HG02798 (cell line): ENCODE data around the gene ITGA8.
"Not testable (repeated sequence)": the region's sequence is repeated elsewhere in the genome, so short reads cannot be mapped to it uniquely, and the experiment has no call there.

Source experiments
- ATAC-seq: cut with Tn5 transposase; IDR thresholded peaks from one replicate; pipeline ENCODE4 v1.9.1; 2021; ENCODE audit warnings: mild to moderate bottlenecking; ENCODE audit not compliant: unreplicated experiment, poor library complexity

ITGA8 gene

DNA sequence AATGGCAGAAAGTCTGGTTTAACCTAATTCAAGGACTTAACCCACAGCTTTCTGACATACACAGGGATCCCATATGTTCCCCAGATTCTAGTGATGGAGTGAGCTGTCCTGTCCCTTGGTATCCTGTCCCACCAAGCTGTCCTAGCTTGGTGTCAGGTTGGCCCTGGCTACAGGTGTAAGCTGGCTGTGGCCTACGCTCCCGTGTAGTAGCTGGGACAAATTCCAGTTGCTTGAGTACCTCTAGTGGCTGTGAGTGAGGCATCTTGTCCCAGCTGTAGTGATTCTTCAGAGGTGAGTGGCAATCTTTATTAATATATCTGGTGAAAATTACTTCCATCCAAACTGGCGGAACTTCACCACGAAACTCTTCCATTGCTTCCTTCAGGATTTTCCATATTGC lies 243.4 kb downstream of the ITGA8 start:
- no peak for ATAC-seq

DNA sequence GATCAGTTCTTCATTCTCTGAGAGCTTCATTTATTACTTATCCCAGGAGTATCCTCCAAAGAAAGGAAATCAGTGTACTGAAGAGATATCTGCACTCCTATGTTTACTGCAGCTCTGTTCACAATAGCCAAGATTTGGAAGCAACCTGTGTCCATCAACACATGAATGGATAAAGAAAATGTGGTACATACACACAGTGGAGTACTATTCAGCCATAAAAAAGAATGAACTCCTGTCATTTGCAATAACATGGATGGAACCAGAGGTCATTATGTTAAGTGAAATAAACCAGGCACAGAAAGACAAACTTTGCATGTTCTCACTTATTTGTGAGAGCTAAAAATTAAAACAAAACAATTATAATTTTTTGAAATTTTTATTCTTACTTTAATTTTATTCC lies 244.3 kb downstream of the ITGA8 start:
- ATAC-seq = not testable (repeated sequence)

DNA sequence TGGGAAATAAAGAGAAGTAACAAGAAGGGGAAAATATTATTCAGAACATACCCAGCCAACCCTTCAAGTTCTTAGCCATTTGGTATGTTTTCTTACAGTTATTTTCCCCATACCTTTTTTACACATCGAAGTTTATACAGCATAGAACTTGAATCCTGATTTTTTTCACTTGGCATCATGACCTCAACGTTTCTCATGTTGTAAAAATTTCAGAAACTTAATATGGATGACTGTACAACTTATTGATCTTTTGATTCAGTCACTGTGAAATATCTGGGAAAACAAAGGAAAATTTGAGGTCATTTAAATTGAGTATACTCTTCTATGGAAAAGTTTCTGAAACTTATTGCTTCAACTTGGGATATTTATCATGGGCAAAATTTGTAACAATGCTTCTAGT lies 245.1 kb downstream of the ITGA8 start:
- no peak for ATAC-seq

DNA sequence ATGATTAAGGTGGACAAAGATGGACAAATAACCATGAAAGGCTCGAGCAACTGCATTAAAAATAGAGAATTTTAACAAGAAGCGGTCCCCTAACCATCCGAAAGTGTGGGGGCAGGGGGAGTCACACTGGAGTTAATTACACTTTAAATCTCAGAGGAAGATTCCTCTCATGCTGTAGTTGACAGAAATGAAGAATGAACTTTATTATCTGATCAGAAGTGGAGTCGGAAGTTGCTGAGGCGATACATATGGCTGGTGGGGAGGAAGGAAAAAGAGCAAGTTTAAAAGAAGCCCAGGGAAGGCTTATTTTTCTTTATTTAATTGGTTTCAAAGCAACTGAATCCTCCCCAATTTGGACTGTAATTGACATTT lies 246.3 kb downstream of the ITGA8 start:
- no peak for ATAC-seq

DNA sequence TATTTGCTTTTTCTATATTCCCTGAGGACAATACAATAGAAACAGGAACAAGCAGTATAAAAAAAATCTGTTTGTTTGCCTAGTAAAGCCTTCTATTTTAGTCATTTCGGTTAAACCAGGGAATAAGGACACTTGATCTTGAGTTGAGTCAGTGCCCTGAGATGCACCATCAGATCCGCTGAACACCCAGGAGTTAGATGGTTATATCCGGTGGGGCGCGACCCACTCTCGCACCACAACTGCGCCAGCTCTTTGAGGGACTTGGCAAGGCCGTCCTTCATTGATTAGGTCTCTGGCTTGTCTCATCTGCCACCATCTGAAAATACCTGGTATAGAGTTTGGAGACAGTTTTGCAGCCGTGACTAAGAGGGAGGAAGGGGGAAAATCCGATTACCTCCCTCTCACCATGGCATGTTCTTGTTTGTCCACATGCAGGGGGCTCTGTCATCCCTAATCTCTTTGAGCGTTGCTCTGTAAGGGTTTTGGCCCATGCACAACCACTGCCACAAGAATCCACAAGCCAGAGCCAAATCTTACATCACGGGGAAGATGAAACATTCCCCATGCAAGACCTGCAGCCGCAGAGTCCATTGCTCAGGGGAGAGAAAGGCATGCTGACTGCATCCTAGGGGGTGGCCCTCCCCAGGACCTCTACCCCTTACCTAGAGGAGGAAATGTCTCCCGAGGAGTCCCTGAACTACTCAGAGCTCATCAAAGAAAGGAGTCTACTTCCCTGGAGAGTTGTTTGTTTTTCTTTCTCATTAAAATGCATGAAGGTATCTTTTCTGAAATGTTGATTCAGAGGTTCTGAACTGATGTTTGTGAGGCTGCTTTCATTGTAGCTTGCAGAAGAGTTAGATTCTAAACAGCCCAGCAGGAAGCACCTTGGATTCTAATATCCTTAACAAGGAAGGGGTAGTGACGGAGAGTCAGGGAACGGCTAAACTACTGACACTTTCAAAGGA lies 247.0 kb downstream of the ITGA8 start:
- ATAC-seq = no peak

DNA sequence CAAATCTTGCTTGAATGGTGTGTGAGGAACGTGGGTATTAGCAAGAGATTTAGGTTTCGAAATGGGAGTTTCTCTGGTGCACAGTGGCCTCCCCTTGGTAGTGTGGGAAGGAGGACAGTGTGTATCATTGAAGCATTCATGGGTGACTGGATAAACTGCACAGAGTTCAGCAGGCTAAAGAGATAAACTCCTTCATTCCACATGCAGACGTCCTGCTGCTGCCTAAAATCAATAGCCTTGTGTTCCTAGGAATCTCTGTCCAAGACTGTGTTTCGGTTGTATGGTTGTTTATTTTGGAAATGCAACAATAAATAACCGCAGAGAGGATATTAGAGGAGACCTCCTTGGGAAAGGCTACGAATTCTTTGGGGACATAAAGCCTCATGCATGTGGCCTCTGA lies 247.7 kb downstream of the ITGA8 start:
- ATAC-seq = no peak

DNA sequence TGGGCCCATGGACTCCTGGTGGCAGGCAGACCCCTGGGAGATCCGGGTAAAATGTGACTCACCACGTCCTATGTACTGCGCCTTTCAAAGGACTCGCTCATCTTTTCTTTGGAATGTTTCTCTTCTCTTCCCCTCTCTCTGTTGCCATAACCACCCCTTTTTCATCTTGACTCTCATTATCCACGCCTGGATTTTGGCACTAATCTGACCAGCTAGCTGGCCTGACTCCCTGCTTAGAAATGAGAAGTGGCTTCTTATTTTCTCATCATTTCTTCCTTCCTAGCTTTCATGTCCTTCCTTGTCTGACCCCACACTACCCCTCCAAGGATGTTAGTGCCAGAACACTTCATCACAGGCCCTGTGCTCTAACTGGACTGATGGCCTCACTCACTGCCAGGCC lies 250.6 kb downstream of the ITGA8 start:
- ATAC-seq = no peak

DNA sequence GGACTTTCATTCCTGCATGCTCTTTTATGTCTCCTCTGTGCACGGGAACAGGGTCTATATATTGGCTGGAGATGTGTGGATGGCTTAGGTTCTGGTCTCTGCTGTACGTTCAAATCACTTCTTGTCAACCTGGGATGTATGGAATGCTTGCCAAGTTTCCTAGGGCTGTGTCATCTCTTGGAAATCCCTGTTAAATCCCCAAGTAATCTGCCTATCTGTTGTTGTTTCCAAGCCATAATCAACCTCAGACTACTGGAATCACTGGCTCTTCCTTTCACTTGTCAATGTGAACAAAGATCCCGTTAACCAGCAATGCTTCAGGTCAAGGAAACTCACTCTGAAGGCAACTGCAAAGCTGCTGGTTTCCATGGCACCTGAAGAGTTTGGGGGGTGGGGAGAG lies 255.3 kb downstream of the ITGA8 start:
- ATAC-seq = no peak
